HepG2 (cell line): Measurements from ENCODE around the gene SSBP4. TPM values are rescaled to one million over a fixed set of nuclear protein-coding genes. Genes with fewer than 3 reads are reported as not detected.

ENCODE experiments used
- ARNT ChIP-seq: fragments of 450-650 bp; IDR thresholded peaks from 2 replicates; pipeline ENCODE4 v1.6.1; 2017
- CENPT ChIP-seq: sonication (generic); formaldehyde crosslinking; IDR thresholded peaks from 2 replicates; pipeline ENCODE4 v1.8.0; 2022; ENCODE audit warnings: low read depth, mild to moderate bottlenecking, moderate library complexity, missing genetic modification reagents
- KAT8 ChIP-seq: IDR thresholded peaks from 2 replicates; pipeline ENCODE4 v1.6.1; 2016; ENCODE audit warnings: missing genetic modification reagents, missing compliant biosample characterization
- MBD4 ChIP-seq: IDR thresholded peaks from 2 replicates; pipeline ENCODE4 v1.6.1; 2012; ENCODE audit warnings: low read length, inconsistent platforms, borderline replicate concordance
- MEIS1 ChIP-seq: sonication (generic); formaldehyde crosslinking; IDR thresholded peaks from 2 replicates; pipeline ENCODE4 v1.9.0; 2021; ENCODE audit warnings: mild to moderate bottlenecking, missing genetic modification reagents, moderate library complexity, borderline replicate concordance
- MIXL1 ChIP-seq: IDR thresholded peaks from 2 replicates; pipeline ENCODE4 v1.6.1; 2016
- NFRKB ChIP-seq: fragments of 450-650 bp; IDR thresholded peaks from 2 replicates; pipeline ENCODE4 v1.6.1; 2017
- NKX3-1 ChIP-seq: sonication (generic); formaldehyde crosslinking; IDR thresholded peaks from 2 replicates; pipeline ENCODE4 v1.5.0; 2020; ENCODE audit warnings: missing genetic modification reagents
- RARA ChIP-seq: IDR thresholded peaks from 2 replicates; pipeline ENCODE4 v1.6.1; 2016; ENCODE audit warnings: missing genetic modification reagents, missing compliant biosample characterization
- SKI ChIP-seq: fragments of 450-650 bp; IDR thresholded peaks from one replicate; pipeline ENCODE4 v1.6.1; 2018; ENCODE audit warnings: mild to moderate bottlenecking; ENCODE audit not compliant: partially characterized antibody
- ZIK1 ChIP-seq: sonication (generic); formaldehyde crosslinking; IDR thresholded peaks from 2 replicates; pipeline ENCODE4 v1.5.0; 2020; ENCODE audit warnings: mild to moderate bottlenecking, low read depth, missing genetic modification reagents, borderline replicate concordance
- ZNF550 ChIP-seq: sonication (generic); formaldehyde crosslinking; IDR thresholded peaks from 2 replicates; pipeline ENCODE4 v1.4.0; 2020; ENCODE audit warnings: mild to moderate bottlenecking, missing genetic modification reagents, borderline replicate concordance
- polyA plus RNA-seq, 8 experiments: library from polyadenylated mRNA; depleted of rRNA in 3 of 8; stranded (reverse) in 7 of 8; unstranded in 1 of 8; fragments of >200 nt; fragmentation: Illumina TruSeq in 4 of 8; extraction: Trizol in 4 of 8; gene quantifications; 2 replicates each; pipeline versions ENCODE4 v1.2.1 to v1.2.3, GENCODE V29; 2011 to 2016; ENCODE audit warnings: low read depth in 4 of 8, missing spikeins in 1 of 8, mixed read lengths in 1 of 8; ENCODE audit not compliant: insufficient read depth in 1 of 8
- total RNA-seq, 5 experiments: library from RNA; depleted of rRNA; stranded (reverse); fragments of >200 nt; fragmentation: Illumina TruSeq; extraction: Trizol; gene quantifications; 2 replicates each; pipeline ENCODE4 v1.2.3, GENCODE V29; 2016; ENCODE audit warnings: low read depth in 1 of 5
- TF ChIP-seq, protein P1 (sequence below): sonication (generic); formaldehyde crosslinking; conservative IDR thresholded peaks from 2 replicates; pipeline ENCODE4 v1.4.0; 2020; ENCODE audit warnings: missing genetic modification reagents
- TF ChIP-seq, protein P2 (sequence below): sonication (generic); formaldehyde crosslinking; IDR thresholded peaks from 2 replicates; pipeline ENCODE4 v1.9.0; 2021; ENCODE audit warnings: missing genetic modification reagents, mild to moderate bottlenecking, borderline replicate concordance
- TF ChIP-seq, protein P3 (sequence below): sonication (generic); formaldehyde crosslinking; IDR thresholded peaks from 2 replicates; pipeline ENCODE4 v1.5.0; 2020; ENCODE audit warnings: mild to moderate bottlenecking, missing genetic modification reagents
- TF ChIP-seq, protein P4 (sequence below): sonication (generic); formaldehyde crosslinking; IDR thresholded peaks from 2 replicates; pipeline ENCODE4 v1.5.0; 2020; ENCODE audit warnings: mild to moderate bottlenecking, missing genetic modification reagents, moderate library complexity

Gene SSBP4
- total and polyA plus RNA-seq, 2 of the 13 experiments (the other 11 are each of a cell fraction or from before 2014, with no cell fraction given) = 20.8 to 39.5 TPM

DNA sequence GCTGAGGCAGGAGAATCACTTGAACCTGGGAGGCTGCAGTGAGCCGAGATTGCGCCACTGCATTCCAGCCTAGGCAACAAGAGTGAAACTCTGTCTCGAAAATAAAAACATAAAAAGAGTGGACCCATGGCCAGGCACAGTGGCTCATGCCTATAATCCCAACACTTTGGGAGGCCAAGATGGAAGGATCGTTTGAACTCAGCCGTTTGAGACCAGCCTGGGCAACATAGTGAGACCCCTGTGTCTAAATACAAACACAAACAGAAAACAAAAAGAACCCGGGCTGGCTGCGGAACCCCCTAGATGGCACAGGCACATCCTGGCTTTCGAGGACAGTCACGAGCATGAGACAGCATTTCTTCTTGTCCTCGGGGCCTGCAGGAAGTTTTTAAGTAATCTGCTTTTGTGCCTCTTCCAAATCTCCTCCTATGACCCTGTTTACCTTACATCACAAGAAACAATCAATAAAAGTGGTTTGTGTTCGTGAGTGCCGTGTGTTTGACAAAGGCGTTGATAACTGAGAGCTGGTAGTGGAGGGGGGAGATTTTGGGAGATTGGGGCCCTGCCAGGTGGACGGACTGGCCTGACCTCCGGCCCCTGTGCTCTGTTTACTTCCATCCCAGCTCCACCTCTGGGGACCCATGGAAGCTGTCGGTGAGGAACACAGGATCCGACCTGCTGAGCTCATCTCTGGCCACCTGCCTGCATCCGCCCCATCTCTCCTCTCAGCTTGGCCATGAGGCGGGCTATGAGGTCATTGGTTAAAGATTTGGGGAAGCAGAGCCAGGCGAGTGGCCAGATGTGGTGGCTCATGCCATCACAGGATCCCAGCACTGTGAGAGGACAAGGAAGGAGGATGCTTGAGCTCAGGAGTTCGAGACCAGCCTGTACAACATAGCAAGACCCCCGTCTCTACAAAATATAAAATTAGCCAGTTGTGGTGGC, 39.1 kb upstream of the SSBP4 start (continued):
- TF ChIP-seq, protein P1, sequence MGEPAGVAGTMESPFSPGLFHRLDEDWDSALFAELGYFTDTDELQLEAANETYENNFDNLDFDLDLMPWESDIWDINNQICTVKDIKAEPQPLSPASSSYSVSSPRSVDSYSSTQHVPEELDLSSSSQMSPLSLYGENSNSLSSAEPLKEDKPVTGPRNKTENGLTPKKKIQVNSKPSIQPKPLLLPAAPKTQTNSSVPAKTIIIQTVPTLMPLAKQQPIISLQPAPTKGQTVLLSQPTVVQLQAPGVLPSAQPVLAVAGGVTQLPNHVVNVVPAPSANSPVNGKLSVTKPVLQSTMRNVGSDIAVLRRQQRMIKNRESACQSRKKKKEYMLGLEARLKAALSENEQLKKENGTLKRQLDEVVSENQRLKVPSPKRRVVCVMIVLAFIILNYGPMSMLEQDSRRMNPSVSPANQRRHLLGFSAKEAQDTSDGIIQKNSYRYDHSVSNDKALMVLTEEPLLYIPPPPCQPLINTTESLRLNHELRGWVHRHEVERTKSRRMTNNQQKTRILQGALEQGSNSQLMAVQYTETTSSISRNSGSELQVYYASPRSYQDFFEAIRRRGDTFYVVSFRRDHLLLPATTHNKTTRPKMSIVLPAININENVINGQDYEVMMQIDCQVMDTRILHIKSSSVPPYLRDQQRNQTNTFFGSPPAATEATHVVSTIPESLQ (CRISPR knock-in tag) = no peak
- no peak for TF ChIP-seq NFRKB
- TF ChIP-seq ZIK1 (CRISPR knock-in tag) = peak; percentile 35; the same call in 1 of the 2 replicates
- TF ChIP-seq RARA (CRISPR knock-in tag) = peak; percentile 99
- no peak for TF ChIP-seq CENPT
- TF ChIP-seq ZNF550 (CRISPR knock-in tag) = no peak; the same call in 1 of the 2 replicates
- peak; percentile 94 for TF ChIP-seq MIXL1 (CRISPR knock-in tag)
- TF ChIP-seq, protein P2, sequence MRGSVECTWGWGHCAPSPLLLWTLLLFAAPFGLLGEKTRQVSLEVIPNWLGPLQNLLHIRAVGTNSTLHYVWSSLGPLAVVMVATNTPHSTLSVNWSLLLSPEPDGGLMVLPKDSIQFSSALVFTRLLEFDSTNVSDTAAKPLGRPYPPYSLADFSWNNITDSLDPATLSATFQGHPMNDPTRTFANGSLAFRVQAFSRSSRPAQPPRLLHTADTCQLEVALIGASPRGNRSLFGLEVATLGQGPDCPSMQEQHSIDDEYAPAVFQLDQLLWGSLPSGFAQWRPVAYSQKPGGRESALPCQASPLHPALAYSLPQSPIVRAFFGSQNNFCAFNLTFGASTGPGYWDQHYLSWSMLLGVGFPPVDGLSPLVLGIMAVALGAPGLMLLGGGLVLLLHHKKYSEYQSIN (CRISPR knock-in tag) = no peak
- peak; percentile 77 for TF ChIP-seq SKI
- no peak for TF ChIP-seq MBD4
- TF ChIP-seq, protein P3, sequence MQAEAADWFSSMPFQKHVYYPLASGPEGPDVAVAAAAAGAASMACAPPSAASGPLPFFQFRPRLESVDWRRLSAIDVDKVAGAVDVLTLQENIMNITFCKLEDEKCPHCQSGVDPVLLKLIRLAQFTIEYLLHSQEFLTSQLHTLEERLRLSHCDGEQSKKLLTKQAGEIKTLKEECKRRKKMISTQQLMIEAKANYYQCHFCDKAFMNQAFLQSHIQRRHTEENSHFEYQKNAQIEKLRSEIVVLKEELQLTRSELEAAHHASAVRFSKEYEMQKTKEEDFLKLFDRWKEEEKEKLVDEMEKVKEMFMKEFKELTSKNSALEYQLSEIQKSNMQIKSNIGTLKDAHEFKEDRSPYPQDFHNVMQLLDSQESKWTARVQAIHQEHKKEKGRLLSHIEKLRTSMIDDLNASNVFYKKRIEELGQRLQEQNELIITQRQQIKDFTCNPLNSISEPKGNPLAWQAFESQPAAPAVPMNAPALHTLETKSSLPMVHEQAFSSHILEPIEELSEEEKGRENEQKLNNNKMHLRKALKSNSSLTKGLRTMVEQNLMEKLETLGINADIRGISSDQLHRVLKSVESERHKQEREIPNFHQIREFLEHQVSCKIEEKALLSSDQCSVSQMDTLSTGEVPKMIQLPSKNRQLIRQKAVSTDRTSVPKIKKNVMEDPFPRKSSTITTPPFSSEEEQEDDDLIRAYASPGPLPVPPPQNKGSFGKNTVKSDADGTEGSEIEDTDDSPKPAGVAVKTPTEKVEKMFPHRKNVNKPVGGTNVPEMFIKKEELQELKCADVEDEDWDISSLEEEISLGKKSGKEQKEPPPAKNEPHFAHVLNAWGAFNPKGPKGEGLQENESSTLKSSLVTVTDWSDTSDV (CRISPR knock-in tag) = no peak
- TF ChIP-seq, protein P4, sequence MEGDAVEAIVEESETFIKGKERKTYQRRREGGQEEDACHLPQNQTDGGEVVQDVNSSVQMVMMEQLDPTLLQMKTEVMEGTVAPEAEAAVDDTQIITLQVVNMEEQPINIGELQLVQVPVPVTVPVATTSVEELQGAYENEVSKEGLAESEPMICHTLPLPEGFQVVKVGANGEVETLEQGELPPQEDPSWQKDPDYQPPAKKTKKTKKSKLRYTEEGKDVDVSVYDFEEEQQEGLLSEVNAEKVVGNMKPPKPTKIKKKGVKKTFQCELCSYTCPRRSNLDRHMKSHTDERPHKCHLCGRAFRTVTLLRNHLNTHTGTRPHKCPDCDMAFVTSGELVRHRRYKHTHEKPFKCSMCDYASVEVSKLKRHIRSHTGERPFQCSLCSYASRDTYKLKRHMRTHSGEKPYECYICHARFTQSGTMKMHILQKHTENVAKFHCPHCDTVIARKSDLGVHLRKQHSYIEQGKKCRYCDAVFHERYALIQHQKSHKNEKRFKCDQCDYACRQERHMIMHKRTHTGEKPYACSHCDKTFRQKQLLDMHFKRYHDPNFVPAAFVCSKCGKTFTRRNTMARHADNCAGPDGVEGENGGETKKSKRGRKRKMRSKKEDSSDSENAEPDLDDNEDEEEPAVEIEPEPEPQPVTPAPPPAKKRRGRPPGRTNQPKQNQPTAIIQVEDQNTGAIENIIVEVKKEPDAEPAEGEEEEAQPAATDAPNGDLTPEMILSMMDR (CRISPR knock-in tag) = 0 out of 2 replicates have a peak, but pooled peaks have one; percentile 31
- peak; percentile 82 for TF ChIP-seq KAT8 (CRISPR knock-in tag)
- TF ChIP-seq NKX3-1 (CRISPR knock-in tag) = peak; percentile 78; the same call in 1 of the 2 replicates
- TF ChIP-seq ARNT = no peak
- peak; percentile 88; the same call in 1 of the 2 replicates for TF ChIP-seq MEIS1
